Glomerular visceral epithelial cell (primary cell): ENCODE results near the gene DNAJB12.
"Not testable (repeated sequence)": the region's sequence is repeated elsewhere in the genome, so short reads cannot be mapped to it uniquely, and the experiment has no call there.

Experiments used
- DNase-seq: peaks from one replicate; pipeline ENCODE4 v3.0.0-alpha.2; 2016; ENCODE audit errors: extremely low spot score

Gene DNAJB12

DNA sequence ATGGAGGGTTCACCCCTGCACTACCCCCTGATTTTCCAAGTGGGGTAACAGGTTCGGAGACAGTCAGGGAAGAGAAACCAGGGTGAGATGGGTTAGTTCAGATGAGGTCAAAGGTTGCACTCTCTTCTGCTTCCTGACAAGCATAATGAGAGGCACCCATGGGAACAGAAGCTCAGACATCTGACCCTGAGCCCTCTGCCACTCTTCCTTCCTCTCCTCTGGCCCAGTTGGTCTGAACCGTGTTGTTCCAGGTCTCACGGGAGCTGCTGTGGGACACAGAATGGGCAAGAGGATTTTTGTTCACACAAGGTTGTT lies 38.4 kb downstream of the DNAJB12 start:
- DNase-seq, result no peak

DNA sequence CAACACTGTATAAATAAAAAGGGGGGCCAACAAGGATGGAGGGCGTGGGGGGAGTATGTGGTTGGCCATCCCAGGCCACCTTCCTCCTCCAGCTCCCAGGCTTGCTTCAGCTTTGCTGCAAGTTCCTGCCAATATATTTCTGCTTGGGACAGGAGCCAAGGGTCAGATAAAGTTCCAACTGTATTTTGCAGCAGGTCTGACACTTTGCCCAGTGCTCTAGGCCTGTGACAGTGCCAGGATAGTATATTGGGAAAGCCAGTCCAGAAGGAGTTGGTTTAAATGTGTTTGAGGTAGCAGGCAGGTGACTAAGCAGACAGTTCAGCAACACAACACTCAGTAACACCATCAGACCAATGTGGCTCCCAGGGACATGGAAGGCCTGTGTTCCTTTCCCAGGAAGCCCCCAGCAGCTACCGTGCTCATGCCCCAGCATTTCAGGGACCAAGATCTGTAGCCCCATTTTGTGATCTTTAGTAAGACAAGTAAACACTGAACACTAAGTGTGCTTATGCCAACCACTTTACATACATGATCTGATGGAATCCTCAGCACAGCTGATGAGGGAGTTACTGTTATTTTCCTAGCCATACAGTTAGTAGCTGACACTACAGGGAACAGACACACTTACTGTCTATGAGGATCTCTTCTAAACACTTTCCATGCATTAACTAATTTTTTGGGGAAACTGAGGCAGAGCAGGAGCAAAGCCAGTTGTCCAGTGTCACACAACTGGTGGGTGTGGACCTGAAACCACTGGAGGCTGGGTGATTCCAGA lies 38.9 kb downstream of the DNAJB12 start:
- DNase-seq, result no peak

DNA sequence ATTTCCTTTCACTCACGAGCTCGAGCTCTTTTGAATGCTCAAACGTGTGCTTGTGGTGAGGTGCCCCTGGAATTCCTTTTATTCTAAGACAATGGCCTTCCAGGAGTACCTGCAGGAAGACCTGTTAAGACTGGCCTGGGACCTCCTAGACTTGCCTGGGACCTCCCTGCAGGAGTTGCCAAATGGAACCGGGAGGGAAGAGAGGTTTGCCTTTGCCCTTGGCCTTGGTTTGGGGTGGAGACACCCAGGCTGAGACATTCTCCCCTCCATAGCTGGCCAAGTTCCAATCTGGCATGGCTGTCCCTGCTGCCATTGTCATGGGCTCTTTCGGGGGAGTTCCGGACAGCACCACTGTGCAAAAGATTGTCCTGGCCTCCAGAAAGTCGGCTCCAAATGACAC lies 39.7 kb downstream of the DNAJB12 start:
- DNase-seq, result no peak

DNA sequence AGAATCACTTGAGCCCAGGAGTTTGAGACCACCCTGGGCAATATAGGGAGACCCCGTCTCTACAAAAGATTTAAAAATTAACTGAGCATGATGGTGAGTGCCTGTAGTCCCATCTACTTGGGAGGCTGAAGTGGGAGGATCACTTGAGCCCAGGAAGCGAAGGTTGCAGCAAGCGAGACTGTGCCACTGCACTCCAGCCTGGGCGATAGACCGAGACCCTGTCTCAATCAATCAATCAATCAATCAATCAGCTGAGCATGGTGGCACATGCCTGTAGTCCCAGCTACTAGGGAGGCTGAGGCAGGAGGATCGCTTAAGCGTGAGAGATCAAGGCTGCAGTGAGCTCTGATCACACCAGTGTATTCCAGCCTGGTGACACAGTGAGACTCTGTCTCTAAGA lies 40.5 kb downstream of the DNAJB12 start:
- DNase-seq, result no peak

DNA sequence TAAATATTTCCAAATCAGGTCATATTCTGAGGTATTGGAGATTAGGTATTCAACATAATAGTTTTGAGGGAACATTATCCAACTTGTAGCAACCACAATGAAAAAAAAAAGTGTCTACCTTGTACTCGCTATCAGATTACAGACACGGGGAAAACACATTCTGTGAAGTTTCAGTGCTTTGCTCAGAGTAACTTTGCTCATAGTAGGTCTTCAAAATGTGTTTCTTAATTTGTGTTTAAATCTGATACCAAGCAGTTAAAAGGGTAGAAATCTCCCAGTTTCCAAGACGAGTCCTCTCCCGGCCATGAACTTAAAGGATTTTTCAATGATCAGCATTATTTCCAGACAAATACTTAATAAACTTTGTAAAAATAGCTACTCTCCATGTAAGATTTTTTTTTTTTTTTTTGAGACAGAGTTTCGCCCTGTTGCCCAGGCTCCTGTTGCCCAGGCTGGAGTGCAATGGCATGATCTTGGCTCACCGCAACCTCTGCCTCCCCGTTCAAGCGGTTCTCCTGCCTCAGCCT lies 41.8 kb downstream of the DNAJB12 start:
- no peak for DNase-seq

DNA sequence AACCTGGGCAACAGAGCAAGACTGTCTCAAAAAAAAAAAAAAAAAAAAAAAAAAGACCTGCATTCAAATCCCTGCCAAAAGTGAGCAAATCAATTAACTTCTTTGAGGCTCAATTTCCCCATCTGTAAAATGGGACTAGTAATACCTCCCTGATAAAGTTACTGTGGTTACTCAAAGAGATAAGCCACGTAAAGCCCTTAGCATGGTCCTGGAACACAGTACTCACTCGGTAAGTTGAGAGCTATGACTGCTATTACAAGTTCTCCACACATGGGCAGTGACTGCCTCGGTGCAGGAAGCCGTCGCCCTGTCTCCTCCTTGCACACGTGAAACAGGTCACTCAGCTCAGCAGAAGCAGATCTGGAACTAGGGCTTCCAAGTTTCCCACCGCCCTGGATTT lies 43.1 kb downstream of the DNAJB12 start:
- no peak for DNase-seq

DNA sequence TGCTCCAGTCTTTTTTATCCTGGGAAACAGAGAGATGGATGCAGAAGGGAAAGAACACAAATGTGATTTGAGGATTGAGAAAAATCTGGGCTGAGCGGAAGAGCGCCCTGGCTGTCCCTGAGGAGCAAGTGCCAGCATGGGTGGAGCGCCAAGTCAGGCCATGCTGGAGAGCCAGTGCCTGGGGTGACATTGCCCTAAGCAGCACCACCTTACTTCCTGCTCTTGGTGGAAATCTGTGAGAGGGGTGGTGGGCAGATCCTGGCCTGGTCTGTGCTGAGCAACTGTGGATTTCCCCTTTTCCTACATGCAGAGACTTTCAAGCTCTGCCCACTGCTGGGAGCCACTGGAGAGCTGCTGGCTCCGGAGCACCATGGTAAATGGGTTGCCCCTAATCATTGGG lies 44.1 kb downstream of the DNAJB12 start:
- DNase-seq, result peak; percentile 39

DNA sequence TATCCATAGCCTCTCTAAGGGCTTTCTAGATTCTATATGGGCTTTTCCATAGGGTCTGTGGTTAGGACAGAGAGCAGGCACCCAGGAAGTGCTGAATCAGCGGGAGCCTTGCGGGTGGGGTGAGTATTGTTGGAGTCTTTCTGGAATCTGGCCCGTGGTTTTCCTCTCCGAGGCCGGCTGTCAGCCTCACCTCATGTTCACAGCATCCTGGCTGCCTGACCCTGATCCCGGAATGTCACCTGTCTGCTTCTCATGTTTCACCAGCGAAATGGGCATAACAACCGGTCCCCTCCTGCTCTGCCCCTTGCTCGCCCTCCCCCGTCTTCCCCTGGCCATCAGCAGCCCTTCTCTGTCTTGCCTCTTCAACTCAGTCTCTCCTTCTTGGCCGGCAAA lies 44.5 kb downstream of the DNAJB12 start:
- peak; percentile 64 for DNase-seq

DNA sequence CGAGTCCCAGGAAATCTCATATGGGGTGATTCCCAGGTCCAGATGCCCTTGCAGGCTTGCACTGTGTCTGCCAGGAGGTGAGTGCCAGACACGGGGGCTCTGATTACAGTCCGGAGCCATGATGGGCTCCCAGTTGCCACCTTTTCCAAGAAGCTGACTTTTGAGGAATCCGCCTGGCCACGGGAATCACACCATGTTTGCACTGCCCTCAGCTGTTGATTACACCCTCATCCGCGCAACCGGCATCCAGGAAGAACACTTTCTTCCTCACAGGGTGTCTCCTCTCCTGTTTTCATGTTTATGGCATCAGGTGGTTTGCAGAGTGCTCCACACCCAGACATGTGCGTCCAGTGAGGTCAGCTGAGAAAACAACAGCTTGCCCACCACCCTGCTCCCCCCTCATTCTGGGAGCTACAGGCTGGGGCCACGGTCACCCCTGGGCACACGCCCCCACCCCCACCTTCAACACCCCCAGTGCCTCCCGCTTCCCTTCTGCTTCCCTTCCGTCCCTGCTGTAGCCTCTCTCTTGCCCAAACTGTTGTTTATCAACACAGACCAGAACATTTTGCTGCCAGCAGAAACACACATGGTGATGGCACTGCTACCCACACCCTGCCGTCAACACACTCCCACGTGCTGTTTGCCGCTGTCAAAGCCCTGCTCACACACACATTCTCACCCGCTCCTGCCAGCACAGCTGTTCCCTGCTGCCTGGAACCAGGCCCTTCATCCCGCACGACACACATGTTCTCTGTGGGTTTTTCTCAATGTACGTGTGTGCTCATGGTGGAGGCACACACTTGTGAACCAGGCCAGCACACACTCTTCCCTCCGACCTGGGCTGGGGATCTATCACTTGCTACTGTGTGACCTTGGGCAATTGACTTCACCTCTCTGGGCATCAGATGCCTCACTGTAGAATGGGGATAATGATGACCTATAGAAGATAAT lies 45.2 kb downstream of the DNAJB12 start:
- no peak for DNase-seq

DNA sequence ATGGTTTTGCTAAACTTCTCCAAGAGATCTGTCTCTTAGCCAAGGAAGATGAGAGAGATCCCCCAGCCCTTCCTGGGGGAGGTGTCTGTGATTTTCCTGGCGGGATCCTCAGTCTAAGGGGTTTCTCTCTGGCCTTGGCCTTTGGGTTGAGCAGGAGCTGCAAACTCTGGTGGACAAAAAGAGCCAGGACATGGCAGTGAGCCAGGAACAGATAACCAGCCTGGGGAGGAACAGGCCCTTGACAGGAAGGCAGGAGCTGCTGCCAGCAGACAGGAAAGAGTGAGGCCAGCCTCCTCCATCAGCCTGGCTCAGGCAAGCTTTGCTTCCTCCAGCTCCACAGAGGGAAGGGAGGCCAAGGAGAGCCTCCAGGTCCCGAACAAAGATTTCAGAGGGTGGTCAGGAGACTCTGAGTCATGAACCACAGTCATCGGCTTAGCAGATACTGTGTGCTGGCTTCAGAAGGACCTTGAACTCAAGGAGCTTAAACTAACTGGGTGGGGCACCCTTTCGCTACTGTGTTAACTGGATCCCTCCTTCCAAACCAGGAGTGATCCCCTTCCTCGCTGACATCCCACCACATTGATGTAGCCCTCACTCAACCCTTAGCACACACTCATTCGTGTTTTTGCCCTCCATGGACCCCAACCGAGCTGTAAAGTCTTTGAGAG lies 46.3 kb downstream of the DNAJB12 start:
- peak; percentile 76 for DNase-seq

DNA sequence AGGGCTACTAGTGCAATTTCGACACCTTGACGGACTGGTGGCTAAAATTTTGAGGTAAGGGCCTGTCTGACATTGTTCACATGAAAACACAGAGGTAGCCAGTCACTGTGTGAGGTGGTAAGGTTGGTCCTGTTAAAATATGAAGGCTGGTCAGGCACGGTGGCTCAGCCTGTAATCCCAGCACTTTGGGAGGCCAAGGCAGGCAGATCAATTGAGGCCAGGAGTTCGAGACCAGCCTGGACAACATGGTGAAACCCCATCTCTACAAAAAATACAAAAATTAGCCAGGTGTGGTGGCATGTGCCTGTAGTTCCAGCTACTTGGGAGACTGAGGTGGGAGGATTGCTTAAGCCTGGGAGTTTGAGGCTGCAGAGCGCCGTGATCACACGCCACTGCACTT lies 47.0 kb downstream of the DNAJB12 start:
- DNase-seq, result not testable (repeated sequence)

DNA sequence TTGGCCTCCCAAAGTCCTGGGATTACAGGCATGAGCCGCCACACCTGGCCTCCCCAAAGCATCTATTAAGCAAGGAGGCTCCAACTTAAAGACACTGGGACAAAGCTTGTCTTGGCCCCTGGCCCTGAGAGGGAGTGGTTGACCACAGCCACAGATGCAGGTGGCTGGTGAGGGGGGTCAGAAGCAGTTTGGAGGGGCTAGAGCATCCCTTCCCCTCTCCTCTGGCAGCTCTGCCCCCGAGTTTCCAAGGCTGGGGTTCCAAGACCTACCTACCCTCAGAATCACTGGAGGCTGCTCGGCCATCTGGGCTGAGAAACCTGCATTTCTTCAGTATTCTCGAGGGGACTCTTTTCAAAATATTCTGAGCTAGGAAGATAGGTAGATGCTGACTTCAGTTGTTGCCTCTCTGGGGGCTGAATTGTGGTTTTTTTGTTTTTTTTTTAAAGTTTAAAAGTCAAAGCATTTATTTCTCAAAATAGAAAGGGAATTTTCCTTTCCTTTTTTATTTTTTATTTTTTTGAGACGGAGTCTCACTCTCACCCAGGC lies 48.4 kb downstream of the DNAJB12 start:
- DNase-seq, result no peak

DNA sequence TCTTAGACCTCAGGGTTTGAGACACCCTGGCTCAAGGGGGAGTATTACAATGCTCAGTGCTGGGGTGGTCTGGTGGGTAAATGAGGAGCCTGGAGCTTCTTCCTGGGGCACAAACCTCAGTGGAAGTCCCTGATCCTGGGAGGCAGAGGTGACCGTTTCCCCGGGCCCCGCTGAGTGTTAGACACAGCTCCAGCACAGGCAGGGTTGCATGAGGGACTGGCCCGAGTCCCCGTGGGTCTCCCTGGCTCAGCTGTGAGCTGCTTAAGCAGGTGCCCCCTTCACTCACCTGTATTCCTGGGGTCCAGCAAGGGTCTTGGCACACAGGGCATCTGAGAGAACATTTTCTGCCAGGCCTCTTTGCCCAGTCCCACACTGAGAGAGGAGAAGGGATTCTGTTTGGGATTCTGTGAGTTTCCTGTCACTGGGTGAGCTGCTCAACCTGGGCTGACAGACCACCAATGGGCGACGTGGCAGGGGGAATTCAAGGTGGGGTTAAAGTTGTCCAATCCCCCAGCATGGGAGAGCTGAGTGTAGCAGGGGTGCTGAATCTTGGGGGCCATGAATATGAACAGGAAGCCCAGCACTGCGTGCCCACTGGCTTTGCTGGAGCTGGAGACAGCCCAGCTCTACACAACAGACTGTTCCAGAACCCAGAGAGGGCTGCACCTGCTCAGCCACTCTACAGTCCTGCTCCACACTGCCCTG lies 51.1 kb downstream of the DNAJB12 start:
- no peak for DNase-seq

DNA sequence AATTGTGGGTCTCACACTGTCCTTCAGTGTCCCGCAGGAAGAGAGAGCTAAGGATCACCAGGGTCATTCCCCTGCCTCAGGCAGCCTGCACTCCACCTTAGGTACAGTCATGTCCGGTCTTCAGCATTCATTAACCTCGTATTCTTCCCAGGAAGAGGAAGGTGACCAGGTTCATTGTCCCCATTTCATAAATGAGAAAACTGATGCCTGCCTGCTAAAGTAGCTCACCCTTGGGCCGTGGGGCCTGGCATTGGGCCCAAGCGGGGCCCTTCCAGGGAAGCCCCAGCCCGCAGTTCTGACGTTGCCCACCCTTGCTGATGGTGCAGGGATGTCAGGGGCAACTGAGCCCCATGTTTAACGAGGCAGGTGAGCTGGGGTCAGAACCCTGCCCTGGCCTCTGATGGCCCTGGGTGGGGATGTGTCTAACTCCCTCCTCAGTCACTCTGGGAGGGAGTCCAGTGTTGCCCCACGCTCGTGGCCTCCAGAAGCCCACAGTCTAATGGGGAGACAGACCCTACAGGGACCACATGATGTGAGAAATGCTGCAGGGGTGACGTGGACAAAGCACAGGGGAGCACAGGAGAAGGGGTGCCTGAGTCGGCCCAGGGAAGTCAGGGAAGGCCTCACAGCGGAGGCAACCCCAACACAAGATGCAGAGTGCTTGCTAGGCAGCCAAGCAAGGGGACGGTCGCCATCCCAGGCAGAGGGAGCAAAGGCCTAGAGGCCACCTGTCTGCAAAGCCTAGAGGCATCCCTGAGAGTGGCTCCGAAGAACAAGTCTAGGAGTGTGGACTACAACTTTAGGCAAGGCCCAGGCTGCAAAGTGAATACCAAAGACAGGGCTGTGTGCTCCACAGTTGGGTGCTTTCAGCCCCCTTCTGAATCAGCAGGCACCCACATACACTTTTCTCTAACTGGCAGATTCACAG lies 55.9 kb downstream of the DNAJB12 start:
- DNase-seq, result no peak

DNA sequence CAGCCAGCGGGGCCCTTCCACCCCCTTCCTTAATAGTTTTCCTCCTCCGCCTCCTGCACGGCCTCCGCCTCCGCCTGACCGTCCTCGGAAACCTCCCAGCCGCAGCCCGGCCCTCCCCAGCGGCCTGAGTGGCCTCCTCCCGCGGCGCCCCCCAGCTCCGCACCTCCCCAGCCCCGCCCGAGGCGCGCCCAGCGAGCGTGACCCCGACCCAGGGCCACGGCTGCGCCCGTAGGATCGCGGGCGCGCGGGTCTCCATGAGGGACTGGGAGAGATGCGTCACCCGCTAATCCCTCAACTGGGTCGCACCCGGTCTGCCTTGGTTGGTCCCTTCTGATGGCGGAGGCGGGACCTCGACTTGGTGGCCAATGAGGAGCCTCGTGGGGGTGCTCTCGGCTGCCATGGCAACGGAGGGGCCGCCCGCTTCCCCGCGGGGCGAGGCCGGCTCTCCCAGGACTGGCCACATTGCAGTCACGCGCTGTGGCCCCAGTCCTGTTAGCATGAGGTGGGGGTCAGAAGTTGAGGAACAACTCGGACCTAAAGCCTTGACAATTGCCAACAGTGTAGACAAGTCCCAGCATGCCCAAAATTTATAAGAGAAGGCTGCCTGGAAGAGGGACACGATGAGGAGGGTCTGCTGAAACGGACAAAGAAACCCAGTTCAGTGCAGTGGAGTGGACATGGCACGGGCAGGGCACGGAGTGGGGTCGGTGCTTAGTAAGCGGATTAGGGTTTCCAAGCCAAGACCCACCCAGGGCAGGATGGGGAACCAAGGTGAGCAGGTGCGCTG lies 56.7 kb downstream of the DNAJB12 start:
- DNase-seq, result peak; percentile 98

DNA sequence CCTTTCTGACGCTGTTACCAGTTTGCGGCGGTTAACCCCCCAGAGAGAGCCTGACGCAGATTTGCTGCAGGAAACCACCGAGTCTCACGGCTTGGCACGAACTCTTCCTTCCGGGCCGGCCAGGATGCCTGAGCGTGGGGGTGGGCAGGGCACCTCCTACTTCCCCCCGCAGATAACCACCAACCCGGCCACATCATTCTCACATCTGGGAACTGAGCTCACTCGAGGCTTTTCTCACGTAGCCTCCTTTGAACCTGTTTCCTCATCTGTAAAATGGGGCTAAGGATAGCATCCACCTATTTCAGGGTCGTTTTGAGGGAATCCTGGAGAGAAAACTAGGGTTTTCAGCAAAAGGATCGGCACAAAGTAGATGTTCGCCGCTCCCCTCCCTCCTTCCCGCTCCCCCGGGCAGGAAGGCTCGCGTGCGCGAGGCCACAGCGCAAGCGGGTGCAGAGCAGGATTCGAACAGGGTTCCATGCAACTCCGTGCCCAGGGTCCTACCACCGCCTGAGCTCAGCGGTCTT lies 57.4 kb downstream of the DNAJB12 start:
- DNase-seq, result peak; percentile 94

DNA sequence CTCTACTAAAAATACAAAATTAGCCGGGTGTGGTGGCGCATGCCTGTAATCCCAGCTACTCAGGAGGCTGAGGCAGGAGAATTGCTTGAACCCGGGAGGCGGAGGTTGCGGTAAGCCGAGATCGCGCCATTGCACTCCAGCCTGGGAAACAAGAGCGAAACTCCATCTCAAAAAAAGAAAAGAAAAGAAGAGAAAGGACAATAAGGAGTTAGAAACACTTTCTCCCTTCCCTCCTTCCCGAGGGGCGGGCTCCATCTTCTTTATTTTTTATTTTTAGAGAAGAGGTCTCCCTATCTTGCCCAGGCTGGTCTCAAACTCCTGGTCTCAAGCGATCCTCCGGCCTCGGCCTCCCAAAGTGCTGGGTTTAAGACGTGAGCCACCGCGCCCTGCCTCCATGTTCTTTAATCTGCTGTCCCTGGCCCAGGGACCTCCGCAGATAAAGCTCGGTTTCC lies 57.9 kb downstream of the DNAJB12 start:
- DNase-seq, result not testable (repeated sequence)

DNA sequence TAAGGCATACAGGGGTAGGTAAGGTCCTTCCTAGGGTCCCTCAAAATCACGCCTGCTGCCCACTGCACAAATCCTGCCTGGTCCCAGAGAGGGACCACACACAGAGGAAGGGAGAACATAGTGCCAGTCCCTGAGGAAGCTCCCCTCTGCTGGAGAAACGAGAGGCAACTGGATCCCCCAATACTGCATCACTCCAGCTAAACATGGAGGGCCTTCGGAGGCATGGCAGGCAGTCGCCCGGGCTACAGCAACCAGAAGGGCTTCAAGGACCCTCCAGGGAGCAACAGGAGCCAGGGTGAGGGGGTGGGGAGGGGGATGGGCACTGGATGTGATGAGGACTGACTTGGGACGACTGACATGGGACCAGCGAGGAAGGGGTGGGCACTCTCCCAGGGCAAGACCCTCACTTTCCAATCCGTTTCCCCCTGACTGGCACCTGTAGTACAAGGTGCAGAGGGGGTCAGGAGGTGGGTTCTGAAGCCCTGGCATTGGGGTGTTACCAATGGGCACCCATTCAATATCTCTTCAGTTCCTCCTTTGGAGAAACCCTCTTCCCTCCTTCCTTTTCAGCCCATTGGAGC lies 59.3 kb downstream of the DNAJB12 start:
- no peak for DNase-seq

DNA sequence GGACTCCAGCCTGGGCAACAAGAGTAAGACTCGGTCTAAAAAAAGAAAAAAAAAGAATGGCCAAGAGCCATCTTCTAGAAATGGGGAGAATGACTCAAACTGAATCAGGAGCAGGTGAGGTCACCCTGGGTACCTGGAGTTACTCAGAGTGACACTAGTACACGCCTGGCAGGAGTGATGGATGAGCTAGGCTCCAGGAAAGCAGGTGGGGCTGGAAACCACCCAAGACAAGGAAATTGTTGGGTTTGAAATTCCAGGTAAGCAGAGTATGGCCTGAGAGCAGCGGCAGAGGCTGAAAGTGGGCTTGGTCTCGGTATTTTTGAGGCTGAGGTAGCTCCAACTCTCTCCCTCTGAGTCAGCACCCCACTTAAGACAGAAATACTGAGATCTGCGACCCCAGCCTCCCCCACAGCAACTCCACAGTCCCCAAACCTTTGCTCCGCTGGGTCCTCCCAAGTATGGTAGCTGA lies 62.5 kb downstream of the DNAJB12 start:
- peak; percentile 30 for DNase-seq
